ENCODE measurements around the gene USP5. TPM values are rescaled to one million over a fixed set of nuclear protein-coding genes. Genes with fewer than 3 reads are reported as not detected.
A peak's percentile ranks its signal among the peaks of the same experiment; 100 is the strongest.

The USP5 gene
- total RNA-seq, 1 experiment from 2014 or later = 175 TPM

- Histone ChIP-seq H3K9me3 (ENCODE audit: control insufficient read depth in 1 of 2, insufficient read depth in 1 of 2, low read depth in 1 of 2, low read length in 2 of 2) (no peaks in the 10 kb centered on the region), H4K20me1 (ENCODE audit: insufficient read depth) (no peaks in the 10 kb centered on the region), H3K4me2 (ENCODE audit: low read length) (no peak overlapping the region), H3K9ac (ENCODE audit: low read length) (no peak overlapping the region), H3K4me1 (ENCODE audit: control insufficient read depth in 1 of 2, insufficient read depth in 2 of 2, low read length in 2 of 2) (peaks cover 6 to 14% of the 10 kb centered on the region in 2 experiments), H3K36me3 (ENCODE audit: control insufficient read depth in 1 of 2, insufficient read depth in 2 of 2, low read length in 2 of 2) (peaks cover 25 to 44% of the 10 kb centered on the region in 2 experiments; a peak in 3 of 4 replicates), H3K27ac (ENCODE audit: low read depth, low read length) (no peak overlapping the region), H2AFZ (ENCODE audit: low read depth, low read length, poor library complexity, severe bottlenecking) (no peak overlapping the region), H3K9me2 (ENCODE audit: insufficient read depth) (no peaks in the 10 kb centered on the region), H3K79me2 (ENCODE audit: insufficient read depth, low read length) (peaks cover 19% of the 10 kb centered on the region), H3K4me3 (replicated peaks in 1 of 2; ENCODE audit: low read depth in 1 of 2, low read length in 2 of 2) (no peak overlapping the region), H3K27me3 (ENCODE audit: insufficient read depth, low read length) (no peaks in the 10 kb centered on the region)
- no peak for DNase-seq (ENCODE audit: low read depth, low spot score)
- POLR2A ChIA-PET = no interaction called here
- RAD21 ChIA-PET (ENCODE audit: low non-redundant PET in 1 of 2, low total read pairs in 2 of 2, uncharacterized antibody in 2 of 2, unreplicated experiment in 2 of 2) = no interaction called here
- CTCF ChIA-PET = no interaction called here
- no peak for ATAC-seq
- intact Hi-C loops (cut with micrococcal nuclease) = no loop called here
- TF ChIP-seq EGR1 (IDR thresholded peaks at IDR 0.05; ENCODE audit: low read depth) = no peak
- TF ChIP-seq POLR2AphosphoS5 (IDR thresholded peaks at IDR 0.05; ENCODE audit: low read depth, low read length) = 0 out of 2 replicates have a peak, but pooled peaks have one; percentile 1
- BruUV-seq (replicated peaks) = no TSS peak
Observed at GRCh38 chr12:6846316-6846869, 5.6 kb upstream of the USP5 start.

GRCh38 chr12:6847676-6848075, 4.3 kb upstream of the USP5 start:
- POLR2A ChIA-PET = interaction anchor here (8.9 kb wide), 1 partner anchor 21 kb away, joined by 186 read pairs; the partner anchor contains the start of genes SPSB2 and TPI1
- BruUV-seq (replicated peaks) = no TSS peak

More at GRCh38 chr12:6847676-6848075, 4.3 kb upstream of the USP5 start:
- ATAC-seq = no peak
- peaks cover 6 to 17% of the 10 kb centered on the region in 2 experiments for H3K4me1 ChIP-seq (ENCODE audit: control insufficient read depth in 1 of 2, insufficient read depth in 2 of 2, low read length in 2 of 2)
- CTCF ChIA-PET = no interaction called here
- H3K9me2 ChIP-seq (ENCODE audit: insufficient read depth) = no peaks in the 10 kb centered on the region
- H3K36me3 ChIP-seq (ENCODE audit: control insufficient read depth in 1 of 2, insufficient read depth in 2 of 2, low read length in 2 of 2) = peaks cover 25 to 44% of the 10 kb centered on the region in 2 experiments; a peak in 3 of 4 replicates
- no peaks in the 10 kb centered on the region for H3K9me3 ChIP-seq (ENCODE audit: control insufficient read depth in 1 of 2, insufficient read depth in 1 of 2, low read depth in 1 of 2, low read length in 2 of 2)
- RAD21 ChIA-PET (ENCODE audit: low non-redundant PET in 1 of 2, low total read pairs in 2 of 2, uncharacterized antibody in 2 of 2, unreplicated experiment in 2 of 2) = no interaction called here
- intact Hi-C loops (cut with micrococcal nuclease) = no loop called here
- H3K27me3 ChIP-seq (ENCODE audit: insufficient read depth, low read length) = no peaks in the 10 kb centered on the region
- no peak overlapping the region for H3K27ac ChIP-seq (ENCODE audit: low read depth, low read length)
- H2AFZ ChIP-seq (ENCODE audit: low read depth, low read length, poor library complexity, severe bottlenecking) = no peak overlapping the region
- TF ChIP-seq EZH2phosphoT487 (IDR thresholded peaks at IDR 0.05; ENCODE audit: borderline replicate concordance) (no peak), TCF7L2 (IDR thresholded peaks at IDR 0.05; ENCODE audit: borderline replicate concordance, extremely low read depth, insufficient read depth, insufficient read length) (no peak), ZBTB33 (IDR thresholded peaks at IDR 0.05; ENCODE audit: extremely low read depth, insufficient replicate concordance, low read length) (no peak), EGR1 (IDR thresholded peaks at IDR 0.05; ENCODE audit: low read depth) (no peak), ELF1 (IDR thresholded peaks at IDR 0.05; ENCODE audit: borderline replicate concordance, low read depth) (no peak), JUND (IDR thresholded peaks at IDR 0.05) (no peak), EZH2 (IDR thresholded peaks at IDR 0.05) (no peak), ZNF274 (IDR thresholded peaks at IDR 0.05; ENCODE audit: low read depth, low read length) (no peak)
- TF ChIP-seq, protein P1, sequence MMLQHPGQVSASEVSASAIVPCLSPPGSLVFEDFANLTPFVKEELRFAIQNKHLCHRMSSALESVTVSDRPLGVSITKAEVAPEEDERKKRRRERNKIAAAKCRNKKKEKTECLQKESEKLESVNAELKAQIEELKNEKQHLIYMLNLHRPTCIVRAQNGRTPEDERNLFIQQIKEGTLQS (IDR thresholded peaks at IDR 0.05) = no peak
- no peak overlapping the region for H3K9ac ChIP-seq (ENCODE audit: low read length)
- peaks cover 19% of the 10 kb centered on the region for H3K79me2 ChIP-seq (ENCODE audit: insufficient read depth, low read length)
- no peak overlapping the region for H3K4me3 ChIP-seq (replicated peaks in 1 of 2; ENCODE audit: low read depth in 1 of 2, low read length in 2 of 2)
- DNase-seq (ENCODE audit: low read depth, low spot score) = no peak
- H4K20me1 ChIP-seq (ENCODE audit: insufficient read depth) = no peaks in the 10 kb centered on the region
- H3K4me2 ChIP-seq (ENCODE audit: low read length) = no peak overlapping the region
